A673 (cell line): ENCODE measurements around the gene USPL1.

Experiments used
- EZH2 ChIP-seq: fragments of 200-600 bp; sonication (generic); IDR thresholded peaks from 2 replicates; pipeline ENCODE4 v1.6.1; 2017; ENCODE audit warnings: borderline replicate concordance, low read depth, mild to moderate bottlenecking, mixed read lengths, antibody characterized with exemption, low read length; ENCODE audit not compliant: poor library complexity, severe bottlenecking
- TF ChIP-seq, protein P1 (sequence below): fragments of 300-800, 200-600 bp; sonication (generic); conservative IDR thresholded peaks from 2 replicates; pipeline ENCODE4 v1.5.1; 2017; ENCODE audit warnings: low read depth, mild to moderate bottlenecking, antibody characterized with exemption, low read length, moderate library complexity, mixed read lengths

DNA sequence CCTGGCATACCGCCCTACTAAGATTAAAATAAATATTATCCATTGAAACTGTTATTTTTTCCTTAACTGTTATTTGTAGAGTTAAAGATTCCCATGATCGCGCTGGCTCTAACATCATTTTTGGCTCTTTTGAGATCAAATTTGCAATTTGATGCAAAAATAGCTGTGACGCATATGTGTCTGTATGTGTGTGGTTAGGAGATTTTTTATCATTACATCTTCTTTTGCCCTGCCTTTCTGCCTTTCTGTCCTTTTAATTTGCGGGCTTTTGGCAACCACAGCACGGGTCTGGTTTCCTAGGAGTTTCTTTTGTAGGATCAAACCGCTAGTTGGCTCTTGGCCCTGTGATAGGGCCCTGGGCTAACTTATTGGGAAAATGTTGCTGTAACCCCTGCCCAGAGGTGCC lies 80.3 kb downstream of the USPL1 start:
- TF ChIP-seq EZH2: no peak
- TF ChIP-seq, protein P1, sequence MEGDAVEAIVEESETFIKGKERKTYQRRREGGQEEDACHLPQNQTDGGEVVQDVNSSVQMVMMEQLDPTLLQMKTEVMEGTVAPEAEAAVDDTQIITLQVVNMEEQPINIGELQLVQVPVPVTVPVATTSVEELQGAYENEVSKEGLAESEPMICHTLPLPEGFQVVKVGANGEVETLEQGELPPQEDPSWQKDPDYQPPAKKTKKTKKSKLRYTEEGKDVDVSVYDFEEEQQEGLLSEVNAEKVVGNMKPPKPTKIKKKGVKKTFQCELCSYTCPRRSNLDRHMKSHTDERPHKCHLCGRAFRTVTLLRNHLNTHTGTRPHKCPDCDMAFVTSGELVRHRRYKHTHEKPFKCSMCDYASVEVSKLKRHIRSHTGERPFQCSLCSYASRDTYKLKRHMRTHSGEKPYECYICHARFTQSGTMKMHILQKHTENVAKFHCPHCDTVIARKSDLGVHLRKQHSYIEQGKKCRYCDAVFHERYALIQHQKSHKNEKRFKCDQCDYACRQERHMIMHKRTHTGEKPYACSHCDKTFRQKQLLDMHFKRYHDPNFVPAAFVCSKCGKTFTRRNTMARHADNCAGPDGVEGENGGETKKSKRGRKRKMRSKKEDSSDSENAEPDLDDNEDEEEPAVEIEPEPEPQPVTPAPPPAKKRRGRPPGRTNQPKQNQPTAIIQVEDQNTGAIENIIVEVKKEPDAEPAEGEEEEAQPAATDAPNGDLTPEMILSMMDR: no peak
